HepG2 (cell line): ENCODE results near the gene TRAF3. TPM values are rescaled to one million over a fixed set of nuclear protein-coding genes. Genes with fewer than 3 reads are reported as not detected.

Source experiments
- ATAC-seq: fragments of 200-7000 bp; cut with Tn5 transposase; 3 replicates; pipeline ENCODE4 v1.9.1; 2020; ENCODE audit warnings: mild to moderate bottlenecking, moderate library complexity
- BruUV-seq: library from RNA; stranded (reverse); fragments of 400-500 nt; replicated peaks from 2 replicates; lab custom pipeline; 2021; lab: Mats Ljungman, UMichigan
- CTCF ChIA-PET: fragments of 300-600 bp; formaldehyde crosslinking; extraction: SDS; loops from one replicate; lab custom pipeline; 2021; ENCODE audit warnings: low total read pairs, inconsistent platforms, low intra/inter-chr PET ratio; lab: Yijun Ruan, JAX
- POLR2A ChIA-PET: fragments of 350-600 bp; sonication (Branson Sonifier 250); formaldehyde crosslinking; loops from one replicate; lab custom pipeline; 2020; ENCODE audit warnings: antibody characterized with exemption, inconsistent platforms; lab: Yijun Ruan, JAX
- DNase-seq: peaks from one replicate; pipeline ENCODE4 v3.0.0-alpha.2; 2015; ENCODE audit warnings: low spot score
- FAIRE-seq: peaks from 3 replicates; lab custom pipeline; 2011; peaks lifted over from hg19 to GRCh38; lab: Jason Lieb, UNC
- H2AFZ ChIP-seq: one replicate; pipeline ENCODE4 v1.6.1; 2011; ENCODE audit warnings: low read length, inconsistent platforms
- H3K27ac ChIP-seq: fragments of 300-600 bp; 3 replicates; pipeline ENCODE4 v1.8.0; 2011; ENCODE audit warnings: mixed run types, mild to moderate bottlenecking, mixed read lengths, low read length, inconsistent platforms; ENCODE audit not compliant: insufficient read depth; ENCODE audit errors: extremely low read length
- H3K27me3 ChIP-seq, 2 experiments: fragments of 200-600 bp in 1 of 2; 2 replicates in 1 of 2; 3 replicates in 1 of 2; pipeline versions ENCODE4 v1.6.0 to v1.8.0; 2011; ENCODE audit warnings: low read length in 2 of 2, mild to moderate bottlenecking in 2 of 2, moderate library complexity in 2 of 2, inconsistent platforms in 1 of 2; ENCODE audit not compliant: insufficient read depth in 2 of 2, control insufficient read depth in 1 of 2
- H3K36me3 ChIP-seq, 2 experiments: fragments of 200-600 bp in 1 of 2; replicated peaks in 1 of 2; 2 replicates in 1 of 2; 3 replicates in 1 of 2; pipeline versions ENCODE4 v1.5.1 to v1.8.0; 2011; ENCODE audit warnings: low read length in 2 of 2, inconsistent platforms in 1 of 2; ENCODE audit not compliant: insufficient read depth in 2 of 2, control insufficient read depth in 1 of 2
- H3K4me1 ChIP-seq: 2 replicates; pipeline ENCODE4 v1.5.1; 2012; ENCODE audit warnings: low read length, inconsistent platforms; ENCODE audit not compliant: insufficient read depth
- H3K4me2 ChIP-seq: 2 replicates; pipeline ENCODE4 v1.6.0; 2011; ENCODE audit warnings: low read depth, low read length, inconsistent platforms
- H3K4me3 ChIP-seq, 3 experiments: fragments of 200-600 bp in 1 of 3; sonication (generic), shearing (Covaris generic) in 1 of 3; replicated peaks in 1 of 3; 2 replicates each; pipeline ENCODE4 v1.5.1; 2011 to 2016; ENCODE audit warnings: low read length in 3 of 3, inconsistent platforms in 2 of 3, low read depth in 2 of 3, mild to moderate bottlenecking in 2 of 3, control low read depth in 1 of 3, mixed read lengths in 1 of 3; ENCODE audit not compliant: insufficient read depth in 1 of 3
- H3K79me2 ChIP-seq: one replicate; pipeline ENCODE4 v1.6.1; 2011; ENCODE audit warnings: low read length, inconsistent platforms; ENCODE audit not compliant: insufficient read depth
- H3K9ac ChIP-seq: 2 replicates; pipeline ENCODE4 v1.6.0; 2011; ENCODE audit warnings: mild to moderate bottlenecking, low read depth, low read length, inconsistent platforms; ENCODE audit not compliant: insufficient read depth
- H3K9me3 ChIP-seq: 2 replicates; pipeline ENCODE4 v1.5.1; 2012; ENCODE audit warnings: mild to moderate bottlenecking, low read length
- H4K20me1 ChIP-seq: 2 replicates; pipeline ENCODE4 v1.6.0; 2011; ENCODE audit warnings: inconsistent platforms, mild to moderate bottlenecking, low read length, moderate library complexity; ENCODE audit not compliant: insufficient read depth
- AHR ChIP-seq: IDR thresholded peaks from 2 replicates; pipeline ENCODE4 v1.6.1; 2018; ENCODE audit warnings: missing genetic modification reagents, missing compliant biosample characterization
- CHD4 ChIP-seq: fragments of 200-600 bp; sonication (generic); IDR thresholded peaks from 2 replicates; pipeline ENCODE4 v1.7.0; 2017; ENCODE audit warnings: mild to moderate bottlenecking, low read length, borderline replicate concordance
- FOXA1 ChIP-seq, 2 experiments: fragments of 450-650 bp in 1 of 2; sonication (generic) in 1 of 2; formaldehyde crosslinking in 1 of 2; IDR thresholded peaks; 2 replicates each; pipeline versions ENCODE4 v1.4.0 to v1.6.1; 2016 to 2020; ENCODE audit warnings: missing genetic modification reagents in 1 of 2
- MED1 ChIP-seq: sonication (generic); formaldehyde crosslinking; IDR thresholded peaks from 2 replicates; pipeline ENCODE4 v1.4.0; 2020; ENCODE audit warnings: missing genetic modification reagents
- MYPOP ChIP-seq: sonication (generic); formaldehyde crosslinking; IDR thresholded peaks from 2 replicates; pipeline ENCODE4 v1.8.1; 2023; ENCODE audit warnings: mild to moderate bottlenecking, moderate library complexity, missing genetic modification reagents
- PHF21A ChIP-seq: sonication (generic); formaldehyde crosslinking; IDR thresholded peaks from 2 replicates; pipeline ENCODE4 v1.5.0; 2020; ENCODE audit warnings: mild to moderate bottlenecking, missing genetic modification reagents
- PPARG ChIP-seq: conservative IDR thresholded peaks from 2 replicates; pipeline ENCODE4 v1.6.1; 2016; ENCODE audit warnings: missing biosample characterization, missing genetic modification reagents
- REL ChIP-seq: sonication (generic); formaldehyde crosslinking; conservative IDR thresholded peaks from 2 replicates; pipeline ENCODE4 v1.8.0; 2022; ENCODE audit warnings: mild to moderate bottlenecking, missing genetic modification reagents, moderate library complexity
- TBX2 ChIP-seq: sonication (generic); formaldehyde crosslinking; IDR thresholded peaks from 2 replicates; pipeline ENCODE4 v1.5.0; 2020; ENCODE audit warnings: missing genetic modification reagents, mild to moderate bottlenecking, borderline replicate concordance
- ZFP41 ChIP-seq: sonication (generic); formaldehyde crosslinking; IDR thresholded peaks from 2 replicates; pipeline ENCODE4 v1.4.0; 2020; ENCODE audit warnings: mild to moderate bottlenecking, missing genetic modification reagents, borderline replicate concordance
- ZNF263 ChIP-seq: sonication (generic); formaldehyde crosslinking; IDR thresholded peaks from 2 replicates; pipeline ENCODE4 v1.4.0; 2020; ENCODE audit warnings: missing genetic modification reagents
- ZNF317 ChIP-seq: sonication (generic); formaldehyde crosslinking; IDR thresholded peaks from 2 replicates; pipeline ENCODE4 v1.5.0; 2020; ENCODE audit warnings: mild to moderate bottlenecking, missing genetic modification reagents
- ZNF335 ChIP-seq: sonication (generic); formaldehyde crosslinking; IDR thresholded peaks from 2 replicates; pipeline ENCODE4 v1.4.0; 2020; ENCODE audit warnings: missing genetic modification reagents
- ZNF564 ChIP-seq: sonication (generic); formaldehyde crosslinking; IDR thresholded peaks from 2 replicates; pipeline ENCODE4 v1.8.1; 2023; ENCODE audit warnings: mild to moderate bottlenecking, missing genetic modification reagents
- ZNF652 ChIP-seq: IDR thresholded peaks from 2 replicates; pipeline ENCODE4 v1.6.1; 2016; ENCODE audit warnings: low read depth, borderline replicate concordance
- ZSCAN29 ChIP-seq: sonication (generic); formaldehyde crosslinking; conservative IDR thresholded peaks from 2 replicates; pipeline ENCODE4 v1.4.0; 2020; ENCODE audit warnings: mild to moderate bottlenecking, missing genetic modification reagents
- WGBS: methylation state at CpG from one replicate; pipeline ENCODE4 v1.1.6; 2017; ENCODE audit warnings: low lambda C conversion rate; 5-methylcytosine and 5-hydroxymethylcytosine counted together
- in situ Hi-C: cut with HindIII; loops from 2 replicates; pipeline ENCODE4 v1.10.0; 2017; ENCODE audit warnings: low pct_unique_long_range_greater_than_20kb; ENCODE audit not compliant: extremely low pct_ligation_motif_present
- intact Hi-C: fragments of 100-400 bp; cut with micrococcal nuclease; formaldehyde crosslinking; loops from one replicate; pipeline ENCODE4 v1.10.0; 2022; ENCODE audit not compliant: unreplicated experiment
- polyA plus RNA-seq, 8 experiments: library from polyadenylated mRNA; depleted of rRNA in 3 of 8; stranded (reverse) in 7 of 8; unstranded in 1 of 8; fragments of >200 nt; fragmentation: Illumina TruSeq in 4 of 8; extraction: Trizol in 4 of 8; gene quantifications; 2 replicates each; pipeline versions ENCODE4 v1.2.1 to v1.2.3, GENCODE V29; 2011 to 2016; ENCODE audit warnings: low read depth in 4 of 8, missing spikeins in 1 of 8, mixed read lengths in 1 of 8; ENCODE audit not compliant: insufficient read depth in 1 of 8
- total RNA-seq, 5 experiments: library from RNA; depleted of rRNA; stranded (reverse); fragments of >200 nt; fragmentation: Illumina TruSeq; extraction: Trizol; gene quantifications; 2 replicates each; pipeline ENCODE4 v1.2.3, GENCODE V29; 2016; ENCODE audit warnings: low read depth in 1 of 5
- TF ChIP-seq, protein P1 (sequence below): sonication (generic); formaldehyde crosslinking; IDR thresholded peaks from 2 replicates; pipeline ENCODE4 v1.5.0; 2020; ENCODE audit warnings: missing genetic modification reagents

Gene TRAF3
- total and polyA plus RNA-seq, 2 of the 13 experiments (the other 11 are each of a cell fraction or from before 2014, with no cell fraction given): 6.9 to 12.2 TPM

GRCh38 chr14:102920998-102921304, 143.7 kb downstream of the TRAF3 start:
- WGBS: 96% methylated on average over 1 of the region's 1 CpG
- Histone ChIP-seq H3K27me3 (no peaks in the 10 kb centered on the region), H3K79me2 (no peaks in the 10 kb centered on the region), H3K27ac (no peak overlapping the region), H3K9ac (no peak overlapping the region), H3K4me3 (no peak overlapping the region), H4K20me1 (no peaks in the 10 kb centered on the region), H2AFZ (no peak overlapping the region), H3K9me3 (0 out of 2 replicates have a peak, but pooled peaks cover 5% of the 10 kb centered on the region), H3K4me1 (peaks cover 30% of the 10 kb centered on the region), H3K36me3 (no peaks in the 10 kb centered on the region), H3K4me2 (no peak overlapping the region)
- CTCF ChIA-PET: no interaction called here
- intact Hi-C loops (loop anchor here (5.0 kb wide), 1 partner anchor 229 kb away; no protein-coding TSS in a partner anchor), in situ Hi-C loops (no loop called here)
- POLR2A ChIA-PET: no interaction called here
- 0 out of 2 replicates have a peak, but pooled peaks have one; percentile 47 for TF ChIP-seq ZNF317 (CRISPR knock-in tag)
- no peak for TF ChIP-seq ZFP41 (CRISPR knock-in tag)
- BruUV-seq: no TSS peak
- ATAC-seq (no peak), DNase-seq (no peak), FAIRE-seq (no peak)

GRCh38 chr14:102922490-102923200, 145.4 kb downstream of the TRAF3 start, which contains the start of gene AMN:
Gene AMN (plus strand): TSS chr14:102922663. CDS start chr14:102922689, 26 bp downstream.
- Histone ChIP-seq H3K9me3 (0 out of 2 replicates have a peak, but pooled peaks cover 5% of the 10 kb centered on the region), H3K27ac (peak within 1 kb of the TSS; percentile 74), H3K4me1 (peaks cover 27% of the 10 kb centered on the region), H3K4me2 (peak within 1 kb of the TSS; percentile 89), H4K20me1 (no peaks in the 10 kb centered on the region), H3K9ac (peak within 1 kb of the TSS; percentile 81), H3K79me2 (no peaks in the 10 kb centered on the region), H3K36me3 (no peaks in the 10 kb centered on the region), H2AFZ (peak within 1 kb of the TSS; percentile 7), H3K4me3 (peak within 1 kb of the TSS; percentile 90 to 94 (median 92)), H3K27me3 (no peaks in the 10 kb centered on the region)
- ATAC-seq (peak; percentile 82), FAIRE-seq (peak; percentile 76), DNase-seq (peak; percentile 64)
- intact Hi-C loops (loop anchor here (5.0 kb wide), 1 partner anchor 230 kb away; no protein-coding TSS in a partner anchor), in situ Hi-C loops (no loop called here)
- CTCF ChIA-PET: no interaction called here
- WGBS: 0% methylated on average over 6 of the region's 56 CpGs
- TSS peak; percentile 86 for BruUV-seq
- POLR2A ChIA-PET: interaction anchor here (1.0 to 1.2 kb wide), 3 partner anchors 11 to 398 kb away, joined by 3 read pairs; no protein-coding TSS in a partner anchor
- TF ChIP-seq, protein P1, sequence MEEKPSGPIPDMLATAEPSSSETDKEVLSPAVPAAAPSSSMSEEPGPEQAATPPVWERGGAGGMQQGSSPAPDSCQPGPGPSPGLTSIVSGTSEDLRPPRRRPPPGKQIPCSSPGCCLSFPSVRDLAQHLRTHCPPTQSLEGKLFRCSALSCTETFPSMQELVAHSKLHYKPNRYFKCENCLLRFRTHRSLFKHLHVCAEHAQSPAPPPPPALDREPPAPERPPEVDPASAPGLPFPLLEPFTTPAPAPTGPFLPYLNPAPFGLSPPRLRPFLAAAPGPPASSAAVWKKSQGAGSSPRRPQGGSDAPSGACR: peak; percentile 89; the same call in 1 of the 2 replicates
- TF ChIP-seq ZNF652 (CRISPR knock-in tag): no peak
- peak; percentile 84 for TF ChIP-seq TBX2 (CRISPR knock-in tag)
- no peak for TF ChIP-seq FOXA1 (IDR thresholded peaks at IDR 0.05)
- peak; percentile 29; the same call in 1 of the 2 replicates for TF ChIP-seq FOXA1 (CRISPR knock-in tag; IDR thresholded peaks at IDR 0.05)
- peak; percentile 74 for TF ChIP-seq MED1 (CRISPR knock-in tag)
- peak; percentile 60 for TF ChIP-seq ZNF263 (CRISPR knock-in tag)
- TF ChIP-seq CHD4: no peak
- peak; percentile 75; the same call in 1 of the 2 replicates for TF ChIP-seq PHF21A (CRISPR knock-in tag)
- TF ChIP-seq AHR (CRISPR knock-in tag): no peak
- 0 out of 2 replicates have a peak, but pooled peaks have one; percentile 35 for TF ChIP-seq ZNF335 (CRISPR knock-in tag)
- no peak for TF ChIP-seq REL (CRISPR knock-in tag)
- no peak for TF ChIP-seq ZNF564 (CRISPR knock-in tag)
- TF ChIP-seq ZSCAN29 (CRISPR knock-in tag): no peak
- no peak for TF ChIP-seq MYPOP (CRISPR knock-in tag)
- TF ChIP-seq PPARG: peak; percentile 69; the same call in 1 of the 2 replicates
